ENCODE data around the gene KIAA0753.

- TF ChIP-seq CTCF (IDR thresholded peaks at IDR 0.05; ENCODE audit: low read length) (no peak), EZH2 (IDR thresholded peaks at IDR 0.05; ENCODE audit: borderline replicate concordance, low read length) (no peak)
Observed at GRCh38 chr17:6651354-6651918, 10.9 kb upstream of the KIAA0753 start, which contains the start of the genes C17orf100 and MED31.
